Fibroblast of lung (primary cell): ENCODE data around the gene CD59. TPM values are rescaled to one million over a fixed set of nuclear protein-coding genes. Genes with fewer than 3 reads are reported as not detected.
A peak's percentile ranks its signal among the peaks of the same experiment; 100 is the strongest.

Experiments used
- DNase-seq, 2 donors: peaks; one replicate each; pipeline versions ENCODE4 v3.0.0 to v3.0.0-alpha.2; 2010; ENCODE audit warnings: low read depth in 2 of 2
- H2AFZ ChIP-seq: 2 replicates; pipeline ENCODE4 v1.5.1; 2012; ENCODE audit warnings: low read length, control low read depth, inconsistent platforms
- H3K27ac ChIP-seq: 2 replicates; pipeline ENCODE4 v1.5.1; 2011; ENCODE audit warnings: low read length, control low read depth; ENCODE audit not compliant: insufficient read depth
- H3K27me3 ChIP-seq: 2 replicates; pipeline ENCODE4 v1.5.1; 2011; ENCODE audit warnings: mild to moderate bottlenecking, low read length; ENCODE audit not compliant: control insufficient read depth, insufficient read depth
- H3K36me3 ChIP-seq: 2 replicates; pipeline ENCODE4 v1.5.1; 2011; ENCODE audit warnings: low read length; ENCODE audit not compliant: control insufficient read depth, insufficient read depth
- H3K4me1 ChIP-seq: 2 replicates; pipeline ENCODE4 v1.5.1; 2011; ENCODE audit warnings: low read length; ENCODE audit not compliant: control insufficient read depth, insufficient read depth; ENCODE audit errors: extremely low read depth
- H3K4me2 ChIP-seq: 2 replicates; pipeline ENCODE4 v1.5.1; 2011; ENCODE audit warnings: low read length, control low read depth; ENCODE audit not compliant: insufficient read depth; ENCODE audit errors: extremely low read depth
- H3K4me3 ChIP-seq, 4 experiments: fragments of 200-600 bp in 1 of 4; sonication (generic) in 1 of 4; replicated peaks in 1 of 4; 2 replicates each; pipeline ENCODE4 v1.5.1; 2011 to 2016; ENCODE audit warnings: low read length in 4 of 4, low read depth in 3 of 4, mild to moderate bottlenecking in 3 of 4, control low read depth in 2 of 4, inconsistent platforms in 1 of 4, mixed read lengths in 1 of 4; ENCODE audit not compliant: insufficient read depth in 1 of 4; ENCODE audit errors: control extremely low read depth in 1 of 4
- H3K79me2 ChIP-seq: 2 replicates; pipeline ENCODE4 v1.5.1; 2012; ENCODE audit warnings: mild to moderate bottlenecking, low read length, inconsistent platforms; ENCODE audit not compliant: control insufficient read depth, insufficient read depth
- H3K9ac ChIP-seq: 2 replicates; pipeline ENCODE4 v1.5.1; 2011; ENCODE audit warnings: mild to moderate bottlenecking, low read length, control low read depth; ENCODE audit not compliant: insufficient read depth
- H3K9me3 ChIP-seq: 2 replicates; pipeline ENCODE4 v1.5.1; 2012; ENCODE audit warnings: low read depth, low read length; ENCODE audit not compliant: control insufficient read depth, insufficient read depth
- H4K20me1 ChIP-seq: 2 replicates; pipeline ENCODE4 v1.5.1; 2011; ENCODE audit warnings: low read length; ENCODE audit not compliant: control insufficient read depth, insufficient read depth; ENCODE audit errors: extremely low read depth
- CTCF ChIP-seq, 2 donors: IDR thresholded peaks in 1 of 2; conservative IDR thresholded peaks in 1 of 2; 1 replicate in 1 of 2; 2 replicates in 1 of 2; pipeline ENCODE4 v1.5.1; 2011 to 2012; ENCODE audit warnings: low read length in 2 of 2, control low read depth in 1 of 2, inconsistent platforms in 1 of 2, low read depth in 1 of 2, mild to moderate bottlenecking in 1 of 2
- EZH2 ChIP-seq: IDR thresholded peaks from 2 replicates; pipeline ENCODE4 v1.5.1; 2012; ENCODE audit warnings: low read length, control low read depth, mild to moderate bottlenecking; ENCODE audit errors: missing control alignments
- polyA plus RNA-seq, 2 donors: library from polyadenylated mRNA; depleted of rRNA in 1 of 2; stranded (reverse) in 1 of 2; unstranded in 1 of 2; fragments of >200 nt; gene quantifications; 2 replicates each; pipeline ENCODE4 v1.2.1, GENCODE V29; 2011 to 2012; ENCODE audit warnings: missing spikeins in 1 of 2
- total RNA-seq: library from RNA; depleted of rRNA; stranded (reverse); fragments of >200 nt; gene quantifications from 2 replicates; pipeline ENCODE4 v1.2.1, GENCODE V29; 2014

The CD59 gene
- total and polyA plus RNA-seq, 2 donors (not counting 1 experiment from before 2014, with no cell fraction given): 380 to 1,165 TPM

GRCh38 chr11:33742249-33742851 lies 6.1 kb upstream of the CD59 start:
- Histone ChIP-seq H4K20me1 (no peaks in the 10 kb centered on the region), H3K9ac (no peak overlapping the region), H3K4me1 (peaks cover 9% of the 10 kb centered on the region), H3K27me3 (no peaks in the 10 kb centered on the region), H3K9me3 (no peaks in the 10 kb centered on the region), H3K27ac (no peak overlapping the region), H3K4me2 (no peak overlapping the region), H3K79me2 (no peaks in the 10 kb centered on the region), H3K36me3 (peaks cover 1% of the 10 kb centered on the region), H2AFZ (no peak overlapping the region), H3K4me3 (no peak overlapping the region)
- peak in 1 of 2 donors; percentile 65 for DNase-seq
- TF ChIP-seq EZH2: no peak
- TF ChIP-seq CTCF (conservative IDR thresholded peaks at IDR 0.05 in 1 of 2, IDR thresholded peaks at IDR 0.05 in 1 of 2; ENCODE audit: low read depth in 1 of 2, low read length in 2 of 2): peak in 1 of 2 donors; percentile 42

GRCh38 chr11:33741806-33742205 lies 5.6 kb upstream of the CD59 start:
- Histone ChIP-seq H3K27me3 (no peaks in the 10 kb centered on the region), H3K4me2 (no peak overlapping the region), H3K9ac (no peak overlapping the region), H4K20me1 (no peaks in the 10 kb centered on the region), H3K4me1 (peaks cover 14% of the 10 kb centered on the region), H3K4me3 (no peak overlapping the region), H3K79me2 (no peaks in the 10 kb centered on the region), H3K27ac (no peak overlapping the region), H3K36me3 (peaks cover 1% of the 10 kb centered on the region), H2AFZ (no peak overlapping the region), H3K9me3 (no peaks in the 10 kb centered on the region)
- TF ChIP-seq EZH2 (no peak), CTCF (conservative IDR thresholded peaks at IDR 0.05 in 1 of 2, IDR thresholded peaks at IDR 0.05 in 1 of 2; ENCODE audit: low read depth in 1 of 2, low read length in 2 of 2) (no peak)
- no peak for DNase-seq

GRCh38 chr11:33737362-33737821 lies 1.2 kb upstream of the CD59 start:
- no peak for TF ChIP-seq CTCF (conservative IDR thresholded peaks at IDR 0.05 in 1 of 2, IDR thresholded peaks at IDR 0.05 in 1 of 2; ENCODE audit: low read depth in 1 of 2, low read length in 2 of 2)
- no peak for TF ChIP-seq EZH2
- peak in 1 of 2 donors; percentile 53 for DNase-seq

More at GRCh38 chr11:33737362-33737821, 1.2 kb upstream of the CD59 start:
- Histone ChIP-seq H3K4me1 (peaks cover 21% of the 10 kb centered on the region), H3K36me3 (peaks cover 7% of the 10 kb centered on the region), H3K27ac (peak overlapping the region; percentile 94), H4K20me1 (no peaks in the 10 kb centered on the region), H3K9me3 (no peaks in the 10 kb centered on the region), H3K4me3 (peak overlapping the region in 2 of 4 experiments; percentile 96 to 97), H3K79me2 (peaks cover 38% of the 10 kb centered on the region), H3K27me3 (no peaks in the 10 kb centered on the region), H3K4me2 (peak overlapping the region; percentile 72), H2AFZ (peak overlapping the region; percentile 46), H3K9ac (no peak overlapping the region)
